HG02943 (cell line): Measurements from ENCODE around the gene ZBTB24.
"Not testable (repeated sequence)": the region's sequence is repeated elsewhere in the genome, so short reads cannot be mapped to it uniquely, and the experiment has no call there.

Experiments used
- ATAC-seq: cut with Tn5 transposase; IDR thresholded peaks from one replicate; pipeline ENCODE4 v1.9.1; 2021; ENCODE audit warnings: mild to moderate bottlenecking, low read depth, moderate library complexity; ENCODE audit not compliant: unreplicated experiment

ZBTB24 gene

DNA sequence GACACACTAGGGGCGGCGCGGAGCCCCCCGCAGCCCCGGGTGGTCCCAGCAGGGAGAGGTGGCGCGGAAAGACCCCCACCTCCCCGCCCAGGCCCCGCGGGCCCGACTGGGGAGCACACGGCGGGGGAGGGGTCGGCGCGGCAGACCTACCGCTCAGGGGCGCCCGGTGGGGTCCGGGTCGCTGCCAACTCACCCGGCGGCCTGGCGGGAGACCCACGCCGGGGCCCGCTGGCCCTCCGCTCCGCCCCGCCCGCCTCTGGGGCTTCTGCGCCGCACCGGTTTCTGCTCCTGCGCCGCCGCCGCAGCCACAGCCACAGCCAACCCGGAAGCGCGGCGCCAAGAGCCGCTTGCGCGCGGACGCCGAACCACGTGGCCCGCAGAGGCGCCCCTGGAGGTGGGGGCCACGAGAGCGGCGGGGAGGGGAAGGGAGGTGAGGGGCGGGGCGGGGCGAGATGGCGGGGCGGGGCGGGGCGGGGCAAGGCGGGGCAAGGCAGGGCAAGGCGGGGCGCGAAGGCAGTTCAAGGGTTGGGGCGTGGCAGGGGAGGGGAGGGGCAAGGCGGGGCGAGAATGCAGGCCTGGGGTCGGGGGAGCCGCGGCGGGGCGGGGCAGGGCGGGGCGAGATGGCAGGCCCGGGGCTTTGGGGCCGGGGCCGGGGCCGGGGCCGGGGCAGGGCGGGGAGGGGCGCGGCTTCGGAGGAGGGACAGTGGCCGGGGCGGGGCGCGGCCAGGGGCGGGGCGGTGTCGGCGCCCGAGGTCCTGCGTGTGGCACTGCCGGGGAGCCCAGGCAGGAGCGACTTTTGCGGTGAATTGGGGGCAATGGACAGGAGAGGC, at the start of gene ZBTB24:
ZBTB24 (minus strand) TSS at position 315 of the 830 bp plus-strand sequence. CDS start 1,193 bp downstream, outside the sequence.
- peak; percentile 60 for ATAC-seq

DNA sequence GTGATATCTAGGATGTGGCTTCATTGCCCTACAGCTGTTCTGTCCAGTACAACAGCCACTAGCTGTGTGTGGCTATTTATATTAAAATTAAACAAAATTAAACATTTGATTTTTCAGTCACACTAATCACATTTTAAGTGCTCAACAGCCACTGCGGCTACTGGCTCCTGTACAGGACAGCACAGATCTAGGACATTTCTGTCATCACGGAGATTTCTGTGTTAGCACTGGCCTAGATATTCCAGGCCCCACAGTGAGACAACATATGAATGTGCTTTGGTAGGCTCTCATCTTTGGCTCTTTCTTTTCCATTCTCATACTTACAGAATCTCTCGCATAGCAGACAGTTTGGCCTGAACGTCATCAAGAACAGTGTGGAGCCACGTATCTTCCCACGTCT, 48.4 kb upstream of the ZBTB24 start:
- ATAC-seq = no peak

DNA sequence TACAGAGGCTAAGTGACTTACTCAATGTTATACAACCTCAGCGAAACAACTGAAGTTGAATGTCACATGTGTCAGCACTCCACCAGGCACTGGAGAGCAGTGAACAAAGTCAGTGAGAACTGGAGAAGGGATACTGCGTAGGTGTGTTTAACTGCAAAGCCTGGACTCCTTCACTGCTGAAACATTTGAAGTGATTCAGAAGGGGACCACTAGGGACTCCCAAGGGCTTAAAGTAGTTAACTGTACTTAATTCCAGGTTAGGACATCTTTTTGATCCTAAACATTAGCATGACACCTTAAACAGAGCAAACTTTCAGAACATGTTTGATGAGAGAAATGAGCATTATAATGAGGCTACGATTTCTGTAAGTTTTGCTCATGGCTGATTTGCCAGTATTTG, 45.0 kb upstream of the ZBTB24 start:
- no peak for ATAC-seq

DNA sequence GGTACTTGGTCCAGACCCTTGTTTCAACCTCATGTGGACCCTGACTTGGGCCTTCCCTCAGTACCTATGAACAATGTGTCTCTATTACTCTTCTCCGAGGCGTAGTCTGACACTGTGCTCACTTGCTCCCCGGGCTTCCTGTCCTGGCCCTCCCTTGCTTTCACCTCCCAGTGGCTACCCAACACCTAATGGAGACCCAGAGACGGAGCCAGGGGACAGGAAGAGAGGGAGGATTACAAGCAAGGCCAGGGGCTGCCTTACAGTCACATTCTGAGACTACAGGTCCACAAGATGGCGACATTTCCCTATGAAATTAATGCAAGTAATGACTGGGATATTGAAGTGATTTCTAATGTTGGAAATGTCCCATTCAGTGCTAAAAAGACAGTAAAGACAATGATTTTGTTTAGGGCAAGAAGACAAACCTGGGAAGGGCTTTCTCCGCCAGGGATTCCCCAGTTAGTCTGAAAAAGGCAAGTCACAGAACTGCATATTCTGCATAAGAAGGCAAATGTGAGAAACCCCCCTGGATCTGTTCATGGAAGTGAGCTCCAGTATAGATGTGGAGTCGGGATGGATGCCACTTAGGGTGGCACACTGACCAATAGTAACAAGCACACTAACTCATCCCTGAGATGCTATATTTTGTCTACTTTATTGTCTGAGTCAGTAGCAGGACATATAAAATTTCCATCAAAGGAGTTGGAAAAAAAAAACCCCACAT, 44.0 kb upstream of the ZBTB24 start:
- no peak for ATAC-seq

DNA sequence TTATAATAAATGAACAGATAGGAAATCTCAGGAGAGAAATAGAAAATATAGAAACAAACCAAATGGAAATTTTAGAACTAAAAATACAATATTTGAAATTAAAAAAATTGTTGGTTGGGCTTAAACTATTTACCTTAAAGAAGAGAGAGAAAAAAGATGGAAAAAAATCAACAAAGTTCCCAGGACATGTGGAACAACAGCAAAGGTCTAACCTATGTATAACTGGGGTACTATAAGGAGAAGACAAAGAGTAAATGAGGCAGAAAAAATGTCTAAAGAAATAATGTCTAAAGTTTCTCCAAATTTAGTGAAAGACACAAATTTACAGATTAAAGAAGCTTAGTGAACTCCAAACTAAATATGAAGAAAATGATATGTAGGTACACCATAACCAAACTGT, 41.1 kb upstream of the ZBTB24 start:
- no peak for ATAC-seq

DNA sequence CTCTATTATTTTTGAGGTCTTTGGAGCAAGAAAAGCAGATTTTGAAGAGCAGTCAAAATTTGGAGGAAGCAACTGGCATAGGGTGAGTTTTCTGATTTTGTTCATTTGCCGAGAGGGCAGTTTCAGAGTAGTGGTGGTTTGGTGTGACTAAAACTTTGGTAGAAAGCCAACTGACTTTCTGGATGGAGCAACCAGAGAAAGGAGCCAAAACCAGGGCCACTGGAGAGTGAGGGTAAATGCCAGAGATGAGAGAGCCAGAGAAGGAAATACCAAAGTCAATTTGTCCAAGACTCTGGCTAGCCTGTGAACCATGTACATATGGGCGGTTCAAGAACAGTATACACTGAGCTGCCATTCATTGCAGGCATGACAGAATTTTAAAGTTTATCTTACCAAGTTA, 40.5 kb upstream of the ZBTB24 start:
- ATAC-seq = no peak

DNA sequence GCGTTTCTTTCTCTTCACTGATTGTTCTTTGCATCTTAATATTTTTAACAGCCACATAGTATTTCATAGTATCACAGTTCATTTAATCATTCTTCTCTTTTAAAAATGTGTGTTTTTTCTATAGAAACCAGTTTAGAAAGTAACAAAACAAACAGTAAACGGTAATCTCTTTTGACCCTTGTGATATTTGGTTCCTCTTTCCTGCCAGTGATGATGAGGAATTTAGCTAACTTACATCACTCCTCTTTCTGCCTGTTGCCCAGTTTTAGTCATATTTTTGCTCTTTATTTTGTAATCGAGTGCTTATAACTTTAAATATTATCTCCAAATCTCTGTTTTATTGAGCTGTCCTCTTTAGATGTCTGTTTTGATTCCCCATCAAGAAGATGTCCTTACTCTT, 38.1 kb upstream of the ZBTB24 start:
- no peak for ATAC-seq

DNA sequence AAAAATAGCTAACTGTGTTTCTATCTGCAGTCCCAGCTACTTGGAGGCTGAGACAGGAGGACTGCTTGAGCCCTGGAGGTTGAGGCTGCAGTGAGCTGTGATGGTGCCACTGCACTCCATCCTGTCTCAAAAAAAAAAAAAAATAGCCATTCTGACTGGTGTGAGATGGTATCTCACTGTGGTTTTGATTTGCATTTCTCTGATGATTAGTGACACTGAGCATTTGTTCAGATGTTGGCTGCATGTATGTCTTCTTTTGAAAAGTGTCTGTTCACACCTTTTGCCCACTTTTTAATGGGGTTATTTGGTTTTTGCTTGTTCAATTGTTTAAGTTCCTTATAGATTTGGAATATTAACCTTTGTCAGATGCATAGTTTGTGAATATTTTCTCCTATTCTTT, 36.6 kb upstream of the ZBTB24 start:
- not testable (repeated sequence) for ATAC-seq

DNA sequence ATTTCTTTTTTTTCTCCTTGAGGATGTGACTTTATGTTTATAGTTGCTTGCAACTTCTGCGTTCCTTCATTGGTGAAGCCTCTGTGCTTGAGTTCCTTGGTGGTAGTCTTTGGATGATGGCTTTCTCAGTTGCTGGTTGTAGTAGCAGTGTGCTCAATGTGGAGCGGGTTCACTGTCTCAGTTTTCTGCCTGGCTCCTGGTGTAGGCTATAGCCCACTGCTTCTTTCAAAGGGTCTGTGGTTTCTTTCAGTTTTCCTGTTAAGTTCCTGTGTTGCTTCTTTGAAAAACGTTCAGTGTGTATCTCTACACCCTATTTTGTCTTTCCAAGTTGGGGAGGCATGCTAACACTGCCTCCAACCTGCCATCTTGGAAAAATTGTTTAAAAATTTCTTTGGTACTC, 33.9 kb upstream of the ZBTB24 start:
- ATAC-seq = no peak

DNA sequence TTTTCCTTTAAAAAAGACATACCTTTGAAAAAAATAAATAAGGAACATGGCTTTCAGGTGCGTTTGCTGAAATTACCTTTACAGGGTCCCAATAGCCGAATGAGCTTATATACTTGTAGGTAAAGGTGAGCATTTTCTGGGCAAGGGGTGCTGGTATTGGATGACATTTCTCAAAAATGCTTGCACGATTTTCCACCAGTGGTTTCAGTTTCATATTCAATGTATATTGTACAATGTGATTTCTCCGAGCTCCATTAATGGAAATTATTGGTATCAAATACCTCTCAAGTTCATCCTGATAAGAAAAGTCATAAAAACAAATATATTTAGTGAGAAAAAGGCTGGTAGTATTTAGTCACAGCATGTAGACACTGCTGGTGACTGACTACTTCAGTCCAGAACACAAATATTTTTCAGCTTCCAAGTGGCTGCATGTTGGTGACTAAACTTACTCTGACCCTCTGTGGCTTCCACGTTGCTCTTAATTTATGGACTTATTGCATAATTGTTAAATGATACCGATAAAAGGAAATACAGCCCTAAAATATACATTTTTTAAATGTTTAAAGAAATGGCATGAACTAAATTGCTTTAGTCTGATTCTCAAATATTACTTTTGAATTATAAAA, 32.9 kb upstream of the ZBTB24 start:
- no peak for ATAC-seq

DNA sequence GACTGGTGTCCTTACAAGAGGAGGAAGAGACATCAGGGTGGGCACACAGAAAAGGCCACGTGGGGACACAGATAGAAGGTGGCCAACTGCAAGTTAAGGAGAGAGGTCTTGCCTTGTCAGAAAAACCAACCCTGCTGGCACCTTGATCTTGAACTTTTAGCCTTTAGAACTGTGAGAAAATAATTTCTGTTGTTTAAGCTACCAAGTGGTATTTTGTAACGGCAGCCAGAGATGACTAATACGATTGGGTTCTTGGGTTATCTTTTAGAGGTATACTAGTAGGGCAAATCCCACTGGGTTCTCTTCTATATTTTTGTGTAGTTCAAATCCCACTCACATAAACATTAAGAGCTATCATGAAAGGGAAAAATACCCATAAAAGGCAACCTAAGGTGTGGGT, 31.9 kb upstream of the ZBTB24 start:
- ATAC-seq = no peak

DNA sequence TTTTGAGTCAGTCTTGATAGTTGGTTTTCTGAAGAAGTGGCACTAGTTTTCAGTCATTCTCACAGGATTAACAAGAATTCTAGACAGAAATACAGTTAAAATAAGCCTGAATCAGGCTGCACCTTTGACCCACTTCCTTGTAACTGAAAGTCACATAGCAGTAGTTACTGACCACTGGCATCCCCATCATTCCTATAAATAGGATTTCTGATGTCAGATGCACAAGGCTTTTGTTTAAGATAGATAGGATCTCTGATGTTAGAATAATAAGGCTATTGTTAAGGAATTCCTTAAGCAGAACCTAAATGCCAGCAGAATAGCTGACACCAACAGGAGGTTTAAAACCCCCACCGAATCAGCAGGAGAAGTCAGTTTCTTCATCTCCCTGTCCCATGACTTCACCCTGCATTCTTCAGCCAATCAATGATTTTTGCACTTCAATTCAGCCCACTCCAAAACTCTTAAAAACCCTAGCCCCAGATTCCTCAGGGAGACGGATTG, 30.6 kb upstream of the ZBTB24 start:
- no peak for ATAC-seq

DNA sequence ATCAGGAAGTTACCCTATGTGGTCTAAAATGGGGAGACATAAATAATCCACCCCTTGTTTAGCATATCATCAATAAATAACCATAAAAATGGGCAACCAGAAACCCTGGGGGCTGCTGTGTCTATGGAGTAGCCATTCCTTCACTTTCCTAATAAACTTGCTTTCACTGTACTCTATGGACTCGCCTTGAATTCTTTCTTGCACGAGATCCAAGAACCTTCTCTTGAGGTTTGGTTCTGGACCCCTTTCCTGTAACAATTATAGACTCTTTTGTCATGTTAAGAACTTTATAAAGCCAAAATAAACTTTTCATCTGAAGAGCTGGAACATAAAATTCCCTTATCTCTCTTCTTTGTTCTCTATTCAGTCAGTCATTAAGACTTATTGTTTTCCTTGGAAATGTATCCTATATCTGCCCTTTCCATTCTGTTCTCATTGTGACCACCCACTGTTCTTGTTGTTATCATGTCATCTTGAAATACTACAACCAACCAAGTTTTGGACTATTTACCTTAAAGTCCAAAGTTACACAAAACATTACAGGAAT, 29.3 kb upstream of the ZBTB24 start:
- ATAC-seq = no peak

DNA sequence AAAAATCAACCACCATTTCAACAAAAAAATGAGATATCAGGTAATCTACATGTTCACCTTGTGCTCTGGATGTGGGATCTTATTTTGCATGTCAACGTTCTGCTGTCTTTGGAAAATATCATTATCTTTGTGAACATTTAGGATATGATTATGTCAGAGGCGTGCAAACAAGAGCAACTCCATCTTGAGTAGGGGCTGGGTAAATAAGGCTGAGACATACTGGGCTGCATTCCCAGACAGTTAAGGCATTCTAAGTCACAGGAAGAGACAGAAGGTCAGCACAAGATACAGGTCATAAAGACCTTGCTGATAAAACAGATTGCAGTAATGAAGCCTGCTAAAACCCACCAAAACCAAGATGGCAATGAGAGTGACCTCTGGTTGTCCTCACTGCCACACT, 28.8 kb upstream of the ZBTB24 start:
- ATAC-seq = no peak

DNA sequence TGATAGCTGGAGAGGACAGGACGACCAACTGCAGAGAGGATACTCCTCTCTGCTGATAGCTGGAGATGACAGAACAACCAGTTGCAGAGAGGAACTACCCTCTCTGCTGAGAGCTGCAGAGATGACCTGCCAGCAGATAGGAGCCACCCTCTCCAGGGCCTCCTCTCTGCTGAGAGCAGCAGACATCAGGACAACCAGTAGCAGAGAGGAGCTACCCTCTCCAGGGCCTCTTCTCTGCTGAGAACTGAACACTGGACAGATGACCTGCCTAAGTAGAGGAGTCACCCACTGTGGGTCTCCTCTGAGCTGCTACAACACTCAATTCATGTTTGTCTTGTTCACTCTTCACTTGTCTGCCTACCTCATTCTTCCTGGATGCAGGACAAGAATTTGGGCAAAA, 27.3 kb upstream of the ZBTB24 start:
- ATAC-seq = no peak

DNA sequence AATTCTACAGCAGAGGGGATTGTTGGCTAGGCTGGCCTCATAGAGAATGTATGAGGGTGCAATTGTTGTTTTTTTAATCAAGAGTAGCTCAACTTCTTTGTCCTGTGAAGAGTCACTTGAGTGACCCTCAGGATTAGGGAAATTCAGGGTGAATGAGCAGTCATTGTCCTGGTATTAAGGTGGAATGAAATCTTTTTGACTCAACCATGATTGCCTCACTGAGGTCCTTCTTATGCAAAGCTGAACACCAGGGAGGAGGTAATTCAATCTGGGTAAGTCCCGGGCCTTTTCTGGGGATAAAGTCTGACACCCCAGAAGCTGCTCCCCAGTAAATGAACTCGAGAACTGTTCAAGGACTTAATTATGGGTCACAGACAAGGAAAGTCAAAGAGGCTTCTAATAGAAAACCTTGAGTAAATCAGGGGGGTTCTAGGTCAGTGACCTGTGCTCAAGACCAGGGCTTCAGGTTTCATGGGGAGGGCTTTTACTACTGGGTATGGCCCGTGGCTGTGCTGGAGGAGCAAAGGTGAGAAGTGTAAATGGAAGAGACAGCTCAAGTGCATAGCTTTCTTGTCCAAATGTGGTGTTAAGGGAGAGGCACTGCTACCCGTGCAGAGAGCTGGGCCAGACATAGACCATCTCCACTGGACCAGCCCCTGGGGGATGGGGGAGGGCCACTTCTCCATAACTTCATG, 25.3 kb upstream of the ZBTB24 start:
- ATAC-seq = no peak

DNA sequence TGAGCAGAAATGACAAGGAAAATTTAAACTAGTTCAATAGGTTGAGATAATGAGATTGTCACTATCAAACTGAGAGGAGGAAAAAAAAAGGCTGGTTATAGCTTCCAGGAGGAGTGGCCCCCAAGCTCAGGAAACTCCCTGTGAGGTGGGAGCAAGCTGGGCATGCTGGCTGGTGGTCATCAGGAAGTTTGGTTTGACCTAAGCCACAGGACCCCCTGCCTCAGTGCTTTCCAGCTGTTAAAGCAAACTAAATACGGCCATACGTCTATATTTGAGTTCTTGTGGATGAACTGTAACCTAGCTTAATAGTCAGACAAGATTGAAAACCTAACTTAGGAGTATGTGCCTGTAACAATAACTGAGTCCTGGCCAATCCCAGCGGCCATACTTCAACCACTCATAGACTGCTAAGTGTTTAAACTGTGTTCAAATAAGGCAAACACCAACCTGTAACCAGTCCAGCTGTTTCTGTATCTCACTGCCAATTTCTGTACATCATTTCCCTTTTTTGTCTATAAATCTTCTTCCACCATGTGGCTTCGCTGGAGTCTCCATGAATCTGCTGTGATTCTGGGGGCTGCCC, 24.6 kb upstream of the ZBTB24 start:
- no peak for ATAC-seq

DNA sequence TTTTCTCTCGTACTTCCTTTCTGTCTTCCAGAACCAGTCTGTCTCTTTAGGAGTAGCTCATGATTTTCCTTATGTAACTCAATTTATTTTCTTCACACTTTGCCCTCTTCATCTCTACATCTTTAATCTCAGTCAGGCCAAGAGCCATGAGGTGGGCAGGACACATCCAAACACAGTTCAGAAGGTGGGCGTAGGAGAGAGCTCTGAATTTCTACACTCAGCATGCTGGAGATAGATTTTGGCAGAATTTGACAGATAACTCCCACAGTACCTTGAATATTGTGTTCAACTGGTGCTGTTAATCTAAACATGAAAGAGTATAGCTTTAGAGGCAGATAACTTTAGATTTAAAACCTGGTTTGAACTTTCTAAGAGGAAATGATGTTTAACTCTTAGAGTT, 23.8 kb upstream of the ZBTB24 start:
- no peak for ATAC-seq

DNA sequence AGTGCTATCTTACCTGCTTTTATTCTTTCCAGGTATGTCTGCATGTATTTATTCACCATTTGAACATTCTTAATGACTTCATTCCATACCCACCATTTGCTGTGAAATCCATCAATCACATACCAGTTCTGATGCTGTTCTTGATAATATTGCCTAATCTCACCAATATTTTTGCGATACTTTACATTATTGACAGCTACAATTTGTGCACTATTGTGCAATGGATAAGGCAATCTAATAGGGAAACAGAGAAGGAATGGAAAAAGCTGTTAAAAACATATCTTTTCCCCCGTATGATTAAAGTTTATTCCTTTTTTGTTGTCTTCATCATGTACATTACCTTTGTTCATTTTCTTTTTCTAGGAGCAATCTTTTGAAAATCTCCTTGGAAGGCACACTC, 23.3 kb upstream of the ZBTB24 start:
- ATAC-seq = no peak
